GM04503 (cell line): Measurements from ENCODE around the gene EEF1AKMT3.
A peak's percentile ranks its signal among the peaks of the same experiment; 100 is the strongest.

Source experiments
- DNase-seq: peaks from one replicate; pipeline ENCODE4 v3.0.0-alpha.2; 2012; ENCODE audit warnings: low read depth

The EEF1AKMT3 gene

DNA sequence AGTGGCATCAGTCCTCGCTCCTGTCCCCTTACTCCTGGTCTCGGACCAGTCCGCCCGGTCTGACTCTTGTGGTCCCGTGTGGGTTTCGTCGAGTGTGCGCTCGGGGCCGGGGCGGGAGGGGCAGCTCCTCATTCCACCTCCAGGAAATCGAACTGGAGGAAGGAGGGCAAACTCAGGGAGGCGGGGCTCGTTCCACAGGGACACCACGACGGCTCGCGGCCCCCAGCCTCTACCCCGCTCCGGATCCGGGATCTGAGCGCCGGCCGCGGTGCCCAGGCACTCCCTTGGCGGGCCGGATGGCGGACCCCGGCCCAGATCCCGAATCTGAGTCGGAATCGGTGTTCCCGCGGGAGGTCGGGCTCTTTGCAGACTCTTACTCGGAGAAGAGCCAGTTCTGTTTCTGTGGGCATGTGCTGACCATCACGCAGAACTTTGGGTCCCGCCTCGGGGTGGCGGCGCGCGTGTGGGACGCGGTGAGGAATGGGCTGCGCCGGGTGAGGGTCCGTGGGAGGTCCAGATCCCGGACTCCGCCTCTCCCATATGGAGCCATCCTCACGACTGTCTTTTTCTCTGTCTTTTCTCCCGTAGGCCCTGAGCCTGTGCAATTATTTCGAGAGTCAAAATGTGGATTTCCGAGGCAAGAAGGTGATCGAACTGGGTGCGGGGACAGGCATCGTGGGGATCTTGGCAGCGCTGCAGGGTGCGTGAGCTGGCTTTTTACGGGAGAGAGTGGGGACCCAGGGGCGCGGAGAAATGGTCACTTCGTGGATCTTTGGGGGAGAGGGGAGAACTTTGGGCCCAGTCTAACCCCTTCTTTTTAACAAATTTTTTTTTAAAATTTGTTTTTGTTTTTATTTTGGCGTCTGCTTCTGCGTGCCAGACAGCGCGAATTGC is at the start of gene EEF1AKMT3:
TSS of gene EEF1AKMT3 (plus strand) at position 186 of the 894 bp plus-strand sequence. CDS start at position 297, 111 bp downstream.
- no peak for DNase-seq

DNA sequence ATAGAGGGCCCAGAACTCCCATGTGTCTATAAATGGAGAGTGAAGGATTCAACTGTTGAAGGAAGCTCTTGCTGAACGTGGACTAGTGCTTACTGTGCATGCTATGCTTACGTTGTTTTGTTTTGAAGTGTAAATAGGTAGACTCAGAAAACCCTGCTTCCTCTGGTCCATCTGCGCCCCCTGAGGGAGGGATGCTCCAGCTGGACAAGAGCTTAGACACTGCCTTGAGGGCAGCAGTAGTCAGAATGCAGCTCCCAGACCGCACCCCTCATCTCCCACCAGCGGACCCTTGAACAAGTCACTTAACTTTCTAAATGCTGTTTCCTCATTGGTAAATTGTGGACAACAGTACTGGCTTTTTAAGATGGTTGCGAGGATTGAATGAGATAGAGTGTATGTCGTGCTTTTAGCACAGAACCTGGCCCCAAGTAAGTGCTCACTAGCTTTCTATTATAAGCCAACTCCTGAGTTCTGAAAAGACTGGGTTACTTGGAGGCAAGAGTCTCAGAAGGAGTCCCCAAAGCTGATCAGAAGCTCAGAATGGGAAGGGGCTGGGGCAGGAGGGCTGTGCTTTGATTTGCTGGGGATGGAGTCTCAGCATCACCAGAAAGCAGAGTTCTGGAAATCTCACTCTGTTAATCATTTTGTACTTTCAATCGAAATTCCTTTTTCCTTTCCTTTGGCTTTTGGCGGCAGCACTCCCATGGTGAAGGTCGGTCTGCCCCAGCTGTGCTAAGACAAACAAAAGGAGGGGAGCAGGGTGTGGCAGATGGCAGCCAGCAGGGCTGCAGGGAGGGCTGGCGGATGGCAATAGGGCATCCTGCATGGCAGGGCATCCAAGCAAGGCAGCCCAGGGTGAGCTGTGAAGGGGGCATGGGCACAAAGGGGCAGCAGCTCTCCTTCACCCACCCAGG is 49.4 kb upstream of the EEF1AKMT3 start:
- no peak for DNase-seq

DNA sequence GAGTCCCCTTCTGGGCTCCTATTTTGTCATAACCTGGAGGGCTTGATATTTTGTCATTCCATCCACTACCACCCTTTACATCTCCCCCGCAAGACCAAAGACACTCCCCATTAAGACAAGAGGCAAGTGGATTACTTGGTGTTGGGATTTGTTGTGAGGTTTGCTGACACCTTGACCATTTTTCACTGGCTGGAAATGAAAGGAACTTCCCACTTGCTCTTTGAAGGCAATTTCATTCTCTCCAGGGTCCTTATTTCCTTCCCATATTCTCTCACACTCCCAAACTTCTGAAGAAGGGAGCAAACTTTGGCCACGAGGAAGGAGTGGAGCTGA is 48.8 kb upstream of the EEF1AKMT3 start:
- DNase-seq, result no peak

DNA sequence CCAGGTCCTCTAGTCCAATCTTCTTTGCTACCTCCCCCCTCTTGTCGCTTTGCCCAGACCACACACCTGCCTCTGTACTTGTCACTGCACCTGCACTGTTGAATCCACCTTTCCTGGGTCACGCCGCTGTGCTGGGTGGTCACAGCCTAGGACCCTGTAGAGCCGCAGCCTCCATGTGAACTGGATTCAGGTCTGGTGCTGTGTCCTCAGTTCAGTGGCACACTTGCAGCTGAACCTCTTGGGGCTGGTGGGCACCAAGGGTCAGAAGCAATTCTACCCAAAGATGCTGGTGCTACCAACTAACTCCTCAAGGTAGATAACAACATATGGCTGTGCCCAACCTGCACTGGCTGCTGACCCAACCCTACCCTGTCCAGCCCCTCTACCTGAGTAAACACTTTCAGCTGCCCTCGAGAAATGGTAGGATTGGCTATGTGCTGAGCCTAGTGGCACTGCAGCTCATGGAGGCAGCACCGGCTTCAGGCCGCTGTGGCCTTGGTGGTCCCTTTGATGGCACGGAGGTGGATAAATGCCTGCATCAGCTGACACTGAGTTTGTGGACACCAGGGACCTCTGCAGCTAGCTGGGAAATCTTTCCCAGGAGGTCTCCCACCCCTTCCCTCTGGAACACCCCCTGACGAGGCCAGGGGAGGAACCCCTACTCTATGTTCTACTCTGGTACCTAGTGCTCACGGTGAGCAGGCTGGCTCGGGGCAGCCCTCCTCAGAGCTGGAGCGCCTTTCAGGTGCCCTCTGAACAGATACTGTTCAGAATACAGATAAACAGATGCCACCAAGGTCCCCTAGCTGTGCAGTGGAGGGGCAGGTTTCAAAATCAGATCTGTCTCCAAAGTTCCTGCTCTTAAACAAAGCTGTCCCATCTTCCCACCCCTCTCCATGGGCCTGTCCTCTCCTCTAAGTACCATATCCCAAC is 48.1 kb upstream of the EEF1AKMT3 start:
- no peak for DNase-seq

DNA sequence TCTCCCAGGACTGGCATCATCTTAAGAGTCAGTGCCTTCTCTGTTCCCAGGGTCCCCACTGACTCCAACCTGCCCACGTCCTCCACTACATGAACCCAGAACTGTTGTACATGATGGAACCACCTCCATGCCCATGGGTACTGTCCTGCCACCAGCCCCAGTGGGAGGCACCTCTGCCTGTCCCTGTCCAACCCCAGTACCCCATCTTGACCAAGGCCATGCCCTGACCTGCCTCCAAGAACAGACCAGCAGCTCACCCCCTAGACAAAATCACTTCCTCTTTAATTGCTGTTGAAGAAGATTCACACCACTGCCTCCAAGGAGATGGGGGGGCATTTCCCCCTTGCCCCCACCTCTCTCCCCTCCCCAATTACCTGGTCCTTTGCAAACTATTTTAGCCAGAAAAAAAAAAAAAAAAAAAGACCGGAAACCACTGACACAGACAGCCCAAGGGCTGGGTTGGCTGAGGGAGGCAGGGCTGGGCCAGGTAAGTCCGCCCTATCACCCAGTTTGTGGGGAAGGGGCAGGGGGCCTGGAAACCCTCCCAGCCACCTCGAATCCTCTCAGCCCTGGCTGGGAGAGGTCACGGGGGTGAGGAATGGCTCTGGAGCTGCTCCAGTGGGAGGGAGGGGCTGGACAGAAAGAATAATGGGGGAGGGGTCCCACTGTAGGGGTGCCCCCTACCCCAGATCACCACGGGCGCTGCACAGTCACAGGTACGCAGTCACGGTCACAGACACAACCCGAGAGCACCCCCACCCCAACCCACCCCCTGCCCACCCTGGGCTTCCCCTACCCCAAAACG is 47.3 kb upstream of the EEF1AKMT3 start:
- no peak for DNase-seq

DNA sequence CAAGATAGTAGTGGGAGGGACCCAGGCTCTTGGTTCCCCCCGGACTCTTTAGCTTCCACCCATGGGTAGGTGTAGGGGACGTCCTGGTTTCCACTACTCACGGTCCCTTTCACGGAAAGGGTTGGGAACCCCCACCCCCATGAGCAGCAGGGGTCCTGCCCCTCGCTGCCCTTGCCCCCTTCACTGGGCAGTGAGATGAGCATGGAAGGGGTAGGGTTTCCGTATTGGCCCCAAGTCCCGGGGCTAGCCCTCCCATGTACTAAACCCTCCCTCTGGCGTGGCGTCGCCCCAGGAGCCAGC is 46.6 kb upstream of the EEF1AKMT3 start:
- no peak for DNase-seq

DNA sequence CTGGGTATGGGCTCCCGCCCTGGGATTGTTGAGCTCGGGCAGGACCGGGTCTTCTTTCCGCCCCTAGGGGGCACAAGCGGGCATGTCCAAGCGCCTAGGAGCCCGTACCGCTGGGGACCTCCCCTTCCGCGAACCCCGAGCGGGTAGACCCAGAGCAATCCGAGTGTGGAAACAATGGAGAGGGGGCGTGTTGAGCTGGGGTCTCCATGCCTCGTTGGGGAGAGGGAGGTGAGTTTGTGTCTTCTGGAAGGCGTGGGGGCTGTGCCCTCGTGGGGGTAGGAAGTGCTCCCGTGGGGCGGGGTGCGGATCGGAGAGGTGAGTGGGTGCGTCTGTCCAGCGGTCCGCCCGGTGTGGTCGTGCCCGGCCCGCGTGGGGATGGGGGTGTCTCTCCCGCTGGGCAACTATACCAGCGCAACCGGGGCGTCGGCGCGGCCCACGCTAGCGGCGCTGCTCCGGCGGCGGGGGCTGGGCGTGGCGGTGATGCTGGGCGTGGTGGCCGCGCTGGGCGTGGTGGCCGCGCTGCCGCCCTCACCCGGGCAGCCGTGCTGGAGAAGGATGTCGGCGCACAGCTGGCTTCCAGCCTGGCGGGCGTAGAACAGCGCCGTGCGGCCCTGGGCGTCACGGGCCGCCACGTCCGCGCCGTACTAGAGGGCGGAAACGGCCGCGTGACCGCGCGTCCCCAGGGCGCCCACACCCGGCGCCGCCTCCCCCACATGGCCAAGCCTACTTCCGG is 46.1 kb upstream of the EEF1AKMT3 start:
- peak; percentile 34 for DNase-seq

DNA sequence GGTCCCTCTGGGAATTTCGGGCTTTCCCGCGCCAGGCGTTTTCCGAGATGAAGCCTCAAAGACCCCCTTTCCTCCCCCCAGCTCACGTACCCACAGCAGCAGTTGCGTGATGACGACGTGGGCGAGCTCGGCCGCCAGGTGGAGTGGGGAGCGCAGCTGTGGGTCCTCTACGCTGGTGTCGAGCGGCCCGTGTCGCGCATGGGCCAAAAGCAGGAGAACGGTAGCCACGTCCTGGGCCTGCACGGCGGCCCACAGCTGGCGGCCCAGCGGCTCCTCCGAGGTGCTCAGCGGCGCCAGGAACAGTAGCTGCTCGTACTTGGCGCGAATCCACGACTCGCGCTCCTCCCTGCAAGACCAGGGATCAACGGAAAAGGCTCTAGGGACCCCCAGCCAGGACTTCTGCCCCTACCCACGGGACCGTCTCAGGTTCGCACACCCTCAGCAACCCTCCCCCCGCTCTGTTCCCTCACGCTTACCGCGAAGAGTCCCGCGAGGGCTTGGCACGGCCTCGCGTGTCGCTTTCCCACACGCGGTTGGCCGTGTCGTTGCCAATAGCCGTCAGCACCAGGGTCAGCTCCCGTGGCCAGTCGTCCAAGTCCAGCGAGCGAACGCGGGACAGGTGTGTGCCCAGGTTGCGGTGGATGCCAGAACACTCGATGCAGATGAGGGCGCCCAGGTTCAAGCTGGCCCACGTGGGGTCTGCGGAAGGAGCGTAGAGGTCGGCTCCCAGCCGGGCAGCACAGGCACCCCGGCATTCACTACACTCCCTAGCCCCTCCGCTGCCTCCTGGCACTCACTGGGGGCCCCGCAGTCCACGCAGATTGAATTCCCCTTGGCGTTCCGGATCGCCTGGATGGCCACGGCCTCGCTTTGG is 45.3 kb upstream of the EEF1AKMT3 start:
- DNase-seq, result no peak

DNA sequence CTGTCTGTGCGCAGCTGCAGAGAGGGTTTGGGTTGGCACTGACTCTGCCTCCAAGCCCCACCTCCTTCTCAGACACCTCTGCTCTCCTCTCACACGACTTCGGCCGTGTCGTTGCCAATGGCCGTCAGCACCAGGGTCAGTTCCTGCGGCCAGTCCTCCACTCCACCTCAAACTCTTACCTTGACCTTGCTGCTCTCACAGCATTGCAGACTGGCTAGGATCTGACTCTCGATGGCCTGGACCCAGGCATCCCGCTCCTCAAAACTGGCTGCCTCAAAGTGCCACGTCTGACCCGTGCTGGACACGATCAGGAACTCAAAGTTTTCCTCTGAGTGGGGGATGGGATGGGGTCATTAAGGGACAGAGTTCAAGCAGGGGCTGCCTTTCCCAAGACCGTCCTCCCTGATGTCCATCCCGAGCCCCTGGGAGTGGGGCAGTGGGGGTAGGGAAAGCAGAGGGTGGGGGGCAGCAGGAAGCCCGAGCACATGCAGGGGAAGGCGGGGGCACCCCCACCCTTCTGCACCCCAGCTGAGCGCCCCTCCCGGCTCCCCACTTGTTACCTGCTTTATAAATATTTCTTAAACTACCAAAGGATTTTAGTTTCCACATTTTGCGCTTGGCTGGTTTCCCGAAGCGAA is 44.5 kb upstream of the EEF1AKMT3 start:
- DNase-seq, result no peak

DNA sequence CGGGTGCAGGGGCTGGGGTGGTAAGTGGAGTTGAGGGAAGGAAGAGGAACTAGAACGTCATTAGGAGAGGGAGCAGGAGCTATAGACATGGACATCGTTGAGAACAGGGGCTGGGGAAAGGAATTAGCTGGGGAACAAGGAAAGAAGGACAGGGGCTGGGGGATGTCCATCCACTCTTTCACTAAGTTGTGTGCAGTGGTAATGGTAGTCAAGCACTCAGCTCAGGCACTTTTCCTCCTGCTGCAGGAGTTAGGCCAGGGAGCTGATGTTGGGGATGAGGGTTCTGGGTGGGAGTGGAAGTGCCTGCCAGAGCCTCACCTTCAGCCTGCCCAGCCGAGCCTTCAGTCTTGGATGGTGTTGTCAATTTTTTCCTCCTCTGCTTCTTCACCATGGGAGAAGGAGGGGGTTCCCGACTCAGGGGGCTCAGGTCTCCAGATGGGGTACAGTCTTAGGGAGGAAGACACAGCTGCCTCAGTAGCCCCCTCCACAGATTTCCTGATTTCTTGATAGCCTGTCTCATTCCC is 43.0 kb upstream of the EEF1AKMT3 start:
- DNase-seq, result no peak

DNA sequence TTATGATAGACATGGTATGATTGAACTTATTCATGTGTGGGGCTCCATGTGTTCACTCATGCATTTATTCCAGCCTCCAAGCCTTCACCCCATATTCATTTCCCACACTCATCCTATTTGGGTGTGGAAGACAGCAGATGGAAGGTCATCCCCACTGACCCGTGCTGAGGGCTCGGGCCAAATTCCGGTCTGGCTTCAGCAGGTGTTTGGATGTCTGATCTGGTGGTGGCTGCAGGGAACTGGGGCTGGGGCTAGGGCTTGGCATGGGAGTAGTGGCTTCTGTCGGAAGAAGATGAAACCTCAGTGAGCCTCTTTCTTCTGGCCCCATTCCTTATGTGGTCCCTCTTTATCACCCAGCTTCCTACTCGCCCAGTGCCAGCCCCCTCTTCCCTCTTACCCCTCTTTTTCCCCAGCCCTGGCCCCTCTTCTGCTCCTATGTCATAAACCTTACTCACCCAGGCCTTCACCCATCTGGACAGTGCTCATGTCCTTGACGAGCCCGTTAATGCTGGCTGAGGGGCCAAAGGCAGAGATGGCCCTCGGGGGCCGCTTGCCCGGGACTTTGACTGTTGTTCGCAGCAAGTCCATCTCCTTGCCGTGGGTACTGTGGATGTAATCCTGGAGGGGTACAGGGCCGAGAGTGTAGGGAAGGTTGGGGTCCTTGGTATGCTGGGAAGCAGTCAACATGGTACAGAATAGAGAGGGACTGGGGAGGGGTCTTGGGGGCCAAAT is 41.9 kb upstream of the EEF1AKMT3 start:
- no peak for DNase-seq

DNA sequence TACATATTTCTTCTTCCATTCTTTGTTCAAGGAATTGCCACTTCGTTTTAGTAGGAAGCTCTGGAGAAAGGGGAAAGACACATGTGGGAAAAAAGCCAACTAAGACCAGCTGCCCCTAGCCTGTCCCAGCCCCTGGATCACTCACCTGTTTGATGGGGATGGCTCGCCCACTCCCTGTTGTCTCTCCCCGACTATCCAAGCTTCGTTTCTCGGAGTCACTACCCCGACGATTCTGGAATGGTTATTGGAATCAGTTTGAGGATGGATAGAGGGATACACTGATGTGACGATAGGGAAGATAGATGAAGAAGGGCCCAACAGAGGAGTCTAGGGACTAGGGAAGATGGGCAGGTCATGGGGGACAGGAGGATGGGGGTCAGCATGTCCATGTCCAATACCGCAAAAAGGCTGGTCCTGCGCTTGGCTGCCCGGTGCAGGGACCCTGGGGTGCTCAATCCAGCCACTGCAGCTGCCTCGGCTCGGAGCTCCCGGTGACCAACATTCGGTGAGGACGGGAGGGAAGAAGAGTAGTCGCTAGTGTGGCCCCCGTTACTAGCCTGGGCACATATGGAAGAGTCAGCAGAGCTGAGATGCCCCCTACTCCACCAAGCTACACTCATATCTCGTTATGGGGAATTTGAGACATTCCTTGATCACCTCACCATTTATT is 40.9 kb upstream of the EEF1AKMT3 start:
- no peak for DNase-seq

DNA sequence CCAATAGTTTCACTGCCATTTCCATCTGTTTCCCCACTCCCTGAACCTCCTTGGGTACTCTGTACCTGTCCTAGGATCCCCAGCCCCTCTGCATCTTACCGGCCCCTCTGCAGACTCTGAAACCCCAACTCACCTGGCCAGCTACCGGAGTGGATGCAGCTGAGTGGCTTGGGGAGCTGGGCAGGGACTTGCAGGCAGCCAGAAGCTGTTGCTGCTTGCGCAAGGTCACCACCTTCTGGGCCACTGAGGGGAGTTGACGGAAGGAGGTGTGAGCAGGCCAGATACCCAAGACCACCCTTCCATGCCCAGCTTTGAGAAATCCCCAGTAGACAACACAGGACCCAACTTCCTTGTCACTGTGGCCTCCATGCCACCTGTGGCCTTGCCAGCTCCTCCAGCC is 40.1 kb upstream of the EEF1AKMT3 start:
- no peak for DNase-seq

DNA sequence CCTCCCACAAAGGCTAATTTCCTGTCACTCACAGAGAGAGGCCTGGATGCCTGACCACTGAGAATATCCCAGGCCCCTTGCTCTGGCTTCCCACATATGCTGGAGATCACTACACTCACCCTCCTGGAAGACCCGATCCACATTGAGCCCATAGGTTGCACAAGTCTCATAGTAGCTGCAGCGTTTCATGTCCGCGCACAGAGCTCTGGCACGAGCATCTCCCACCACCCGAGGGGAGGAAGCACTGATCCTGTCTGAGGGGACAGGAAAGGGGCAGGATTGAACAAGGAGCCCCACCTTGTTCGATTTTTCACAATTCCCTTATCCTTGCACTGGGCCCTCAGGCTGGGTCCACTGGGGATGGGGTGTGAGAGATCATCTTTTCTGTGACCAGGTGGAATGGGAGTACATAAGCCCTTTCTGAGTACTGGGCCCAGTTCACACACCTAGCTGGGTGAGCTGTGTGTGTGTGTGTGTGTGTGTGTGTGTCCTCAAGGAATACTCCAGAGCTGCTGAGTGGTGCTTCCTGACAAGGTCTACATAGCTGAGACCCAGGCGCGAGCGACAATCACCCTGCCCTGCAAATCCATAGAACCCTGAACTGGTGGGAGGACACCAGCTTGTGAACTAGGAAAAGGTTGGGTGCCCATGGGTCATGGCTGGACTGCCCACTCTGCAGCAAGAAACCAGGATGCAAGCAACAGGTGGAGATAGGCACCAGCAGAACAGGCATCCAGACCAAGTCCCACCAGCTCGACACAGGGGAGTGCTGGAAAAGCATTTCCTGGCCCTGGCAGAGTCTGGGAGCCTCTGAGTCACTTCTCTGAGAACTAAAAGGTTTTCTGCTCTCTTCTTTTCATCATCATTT is 39.5 kb upstream of the EEF1AKMT3 start:
- no peak for DNase-seq

DNA sequence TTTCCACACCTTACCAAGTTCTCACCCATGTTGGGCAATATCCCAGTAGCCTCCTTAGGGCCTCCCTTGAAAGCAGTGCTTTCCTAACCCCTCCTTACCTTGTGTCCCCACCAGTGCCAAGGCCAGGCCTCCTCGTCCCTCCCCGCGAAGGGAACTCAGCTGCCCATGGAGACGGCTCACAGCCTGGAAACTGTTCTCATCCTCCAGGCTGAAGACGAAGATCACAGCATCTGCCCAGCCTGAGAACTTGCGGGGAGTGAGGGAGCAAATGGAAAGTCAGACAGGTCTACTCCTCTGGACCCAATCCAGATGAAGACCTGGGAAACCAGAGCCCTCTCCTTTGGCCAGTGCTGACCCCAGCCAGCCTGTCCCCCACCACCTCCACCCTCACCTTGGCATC is 38.5 kb upstream of the EEF1AKMT3 start:
- no peak for DNase-seq

DNA sequence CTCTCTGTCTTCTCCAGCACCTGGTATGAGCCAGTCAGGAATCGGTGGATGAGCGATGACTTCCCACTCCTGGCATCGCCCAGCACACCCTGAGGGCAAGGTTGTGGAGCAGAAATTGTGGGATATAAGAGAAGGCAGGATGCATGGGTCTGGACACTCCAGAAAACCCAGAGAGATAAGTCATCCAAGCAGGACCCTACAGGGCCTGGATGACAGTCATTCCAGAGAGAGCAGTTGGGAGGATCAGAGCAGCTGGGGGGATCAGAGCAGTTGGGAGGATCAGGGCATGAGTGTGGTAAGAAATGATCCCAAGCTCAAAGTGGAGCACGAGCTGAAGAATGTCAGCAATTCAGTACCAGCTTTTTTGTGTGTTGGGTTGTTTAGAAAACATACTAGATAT is 37.8 kb upstream of the EEF1AKMT3 start:
- DNase-seq, result no peak
